Activated CD4-positive, alpha-beta memory T cell treated with anti-CD3 and anti-CD28 coated beads, Interleukin-2, amount 10 ng/mL, durations not matched to agents 7 days and 5 days (primary cell): Measurements from ENCODE around the gene FBXO31. TPM values are rescaled to one million over a fixed set of nuclear protein-coding genes. Genes with fewer than 3 reads are reported as not detected.

ENCODE experiments used
- CTCF ChIA-PET: fragments of 350-600 bp; sonication (Branson Sonifier 250); formaldehyde crosslinking; loops from one replicate; lab custom pipeline; 2021; ENCODE audit warnings: antibody characterized with exemption, inconsistent platforms; lab: Charles Lee
- POLR2A ChIA-PET: fragments of 350-600 bp; sonication (Branson Sonifier 250); formaldehyde crosslinking; loops from one replicate; lab custom pipeline; 2021; ENCODE audit warnings: antibody characterized with exemption; lab: Charles Lee
- DNase-seq: peaks from one replicate; pipeline ENCODE4 v3.0.0-alpha.2; 2020
- H3K27ac Mint-ChIP-seq: one replicate; pipeline ENCODE4 v1.8.0; 2021; ENCODE audit warnings: mild to moderate bottlenecking, mixed read lengths
- H3K27me3 Mint-ChIP-seq: one replicate; pipeline ENCODE4 v1.8.0; 2021; ENCODE audit warnings: mixed read lengths
- H3K36me3 Mint-ChIP-seq: one replicate; pipeline ENCODE4 v1.8.0; 2021; ENCODE audit warnings: low read depth, mixed read lengths
- H3K4me1 Mint-ChIP-seq: one replicate; pipeline ENCODE4 v1.8.0; 2021; ENCODE audit warnings: mixed read lengths
- H3K4me3 Mint-ChIP-seq: one replicate; pipeline ENCODE4 v1.8.0; 2021; ENCODE audit warnings: mild to moderate bottlenecking, mixed read lengths
- H3K9me3 Mint-ChIP-seq: one replicate; pipeline ENCODE4 v1.8.0; 2021; ENCODE audit warnings: mixed read lengths
- total RNA-seq, 2 experiments: library from RNA; stranded (reverse); gene quantifications; one replicate each; pipeline ENCODE4 v1.2.3, GENCODE V29; 2021

The FBXO31 gene
- total RNA-seq, 2 experiments from 2014 or later: 28.8 to 29.0 TPM

DNA sequence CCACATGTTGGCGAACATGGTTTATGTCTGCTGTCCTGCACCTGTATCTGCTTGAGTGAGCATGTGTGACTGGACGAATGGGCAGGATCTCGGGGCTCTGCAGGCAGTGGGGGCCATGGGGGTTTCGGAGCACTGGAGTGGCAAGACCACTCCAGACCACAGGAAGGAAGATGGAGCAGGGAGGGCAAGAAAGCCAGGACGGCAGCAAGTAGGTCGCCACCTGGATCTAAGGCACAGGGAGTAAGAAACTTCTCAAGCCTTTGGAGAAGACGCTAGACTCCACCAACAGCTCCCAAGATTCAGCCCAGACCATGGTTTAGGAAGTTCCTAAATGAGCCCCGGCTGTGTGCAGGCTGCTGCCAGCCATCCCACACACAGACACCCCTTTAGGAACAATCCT is 33.5 kb downstream of the FBXO31 start:
- peaks cover 6% of the 10 kb centered on the region for H3K36me3 Mint-ChIP-seq
- DNase-seq: no peak
- no peaks in the 10 kb centered on the region for H3K27me3 Mint-ChIP-seq
- no peak overlapping the region for H3K27ac Mint-ChIP-seq
- ChIA-PET POLR2A (no interaction called here), CTCF (no interaction called here)
- no peaks in the 10 kb centered on the region for H3K9me3 Mint-ChIP-seq
- no peak overlapping the region for H3K4me3 Mint-ChIP-seq
- peaks cover 7% of the 10 kb centered on the region for H3K4me1 Mint-ChIP-seq

DNA sequence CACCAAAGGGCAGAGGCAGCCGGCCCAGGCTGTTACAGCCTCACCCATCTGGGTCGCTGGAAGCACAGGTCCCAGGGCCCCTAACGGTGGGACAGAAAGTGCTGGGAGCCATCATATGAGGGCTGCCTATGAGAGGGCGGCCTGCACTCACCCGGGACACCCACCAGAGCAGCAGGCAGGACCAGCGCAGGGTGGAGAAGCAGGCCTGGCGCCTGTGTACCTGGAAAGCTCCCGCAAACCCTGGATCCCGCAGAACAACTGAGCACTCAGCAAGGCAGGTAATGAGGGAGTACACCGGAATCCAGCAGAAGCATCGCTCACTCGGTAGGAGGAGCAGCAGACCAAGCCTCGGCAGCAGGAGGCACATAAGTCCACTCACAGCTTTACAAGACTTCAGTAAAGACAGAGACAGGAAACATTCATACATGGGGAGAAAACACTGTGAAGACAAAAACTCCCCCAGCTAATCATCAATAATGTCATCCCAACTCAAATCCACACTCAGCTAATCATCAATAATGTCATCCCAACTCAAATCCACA is 34.9 kb downstream of the FBXO31 start:
- Mint-ChIP-seq H3K36me3 (peaks cover 11% of the 10 kb centered on the region), H3K27ac (no peak overlapping the region), H3K9me3 (no peaks in the 10 kb centered on the region), H3K4me3 (no peak overlapping the region), H3K4me1 (peaks cover 17% of the 10 kb centered on the region), H3K27me3 (no peaks in the 10 kb centered on the region)
- DNase-seq: no peak
- ChIA-PET CTCF (interaction anchor here (0.6 to 1.1 kb wide), 2 partner anchors 11 to 137 kb away, joined by 3 read pairs; no protein-coding TSS in a partner anchor), POLR2A (interaction anchor here (1.3 kb wide), 1 partner anchor 46 kb away, joined by 4 read pairs; no protein-coding TSS in a partner anchor)

- H3K4me1 Mint-ChIP-seq: peaks cover 19% of the 10 kb centered on the region
- no peak overlapping the region for H3K4me3 Mint-ChIP-seq
- no peaks in the 10 kb centered on the region for H3K9me3 Mint-ChIP-seq
- POLR2A ChIA-PET: no interaction called here
- peaks cover 14% of the 10 kb centered on the region for H3K36me3 Mint-ChIP-seq
- no peak overlapping the region for H3K27ac Mint-ChIP-seq
- DNase-seq: no peak
- CTCF ChIA-PET: interaction anchor here (1.1 kb wide), 1 partner anchor 12 kb away, joined by 3 read pairs; no protein-coding TSS in a partner anchor
- no peaks in the 10 kb centered on the region for H3K27me3 Mint-ChIP-seq
These were observed 35.5 kb downstream of the FBXO31 start for GRCh38 chr16:87347932-87348615.

DNA sequence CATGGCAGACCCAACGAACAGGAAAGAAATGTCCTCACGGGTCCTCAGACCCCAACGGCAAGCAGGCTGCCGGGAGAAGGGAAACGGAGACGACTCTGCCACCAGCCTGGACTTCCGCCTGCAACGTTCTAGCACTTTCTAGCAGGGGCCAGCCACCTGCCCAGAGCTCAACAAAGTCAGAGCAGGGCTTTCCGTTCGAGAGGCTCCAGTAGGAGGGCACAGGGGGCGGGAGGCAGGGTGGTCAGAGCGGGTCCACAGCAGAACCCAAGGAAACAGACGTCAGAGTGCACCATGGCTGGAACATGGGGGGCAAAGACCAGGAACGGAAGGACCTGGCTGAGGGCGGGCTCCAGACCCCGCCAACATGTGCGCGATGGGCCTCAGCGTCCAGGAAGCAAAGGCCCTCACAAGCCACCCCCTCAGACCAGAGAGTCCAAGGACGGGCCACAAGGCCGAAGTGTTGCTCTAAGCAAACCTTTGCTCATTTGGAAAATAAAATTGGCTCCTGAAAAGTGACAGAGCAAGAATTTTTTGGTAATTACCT is 37.0 kb downstream of the FBXO31 start:
- Mint-ChIP-seq H3K27ac (no peak overlapping the region), H3K4me1 (peaks cover 19% of the 10 kb centered on the region), H3K36me3 (peaks cover 23% of the 10 kb centered on the region), H3K9me3 (no peaks in the 10 kb centered on the region), H3K27me3 (no peaks in the 10 kb centered on the region), H3K4me3 (no peak overlapping the region)
- DNase-seq: no peak
- ChIA-PET CTCF (no interaction called here), POLR2A (no interaction called here)

GRCh38 chr16:87345726-87346424 is 37.7 kb downstream of the FBXO31 start:
- CTCF ChIA-PET: no interaction called here
- no peaks in the 10 kb centered on the region for H3K27me3 Mint-ChIP-seq
- H3K9me3 Mint-ChIP-seq: no peaks in the 10 kb centered on the region
- POLR2A ChIA-PET: interaction anchor here (1.0 to 1.2 kb wide), 2 partner anchors 28 to 38 kb away, joined by 6 to 7 read pairs; partner anchors contain the start of genes C16orf95 and FBXO31
- peaks cover 23% of the 10 kb centered on the region for H3K36me3 Mint-ChIP-seq
- peak overlapping the region; percentile 93 for H3K27ac Mint-ChIP-seq
- no peak for DNase-seq
- peaks cover 19% of the 10 kb centered on the region for H3K4me1 Mint-ChIP-seq
- peak overlapping the region; percentile 65 for H3K4me3 Mint-ChIP-seq

- POLR2A ChIA-PET: interaction anchor here (1.0 to 1.2 kb wide), 2 partner anchors 28 to 38 kb away, joined by 6 to 7 read pairs; partner anchors contain the start of genes C16orf95 and FBXO31
- Mint-ChIP-seq H3K4me1 (peaks cover 19% of the 10 kb centered on the region), H3K27me3 (no peaks in the 10 kb centered on the region), H3K27ac (peak overlapping the region; percentile 93), H3K36me3 (peaks cover 23% of the 10 kb centered on the region), H3K9me3 (no peaks in the 10 kb centered on the region), H3K4me3 (peak overlapping the region; percentile 65)
- DNase-seq: peak; percentile 72
- CTCF ChIA-PET: no interaction called here
These were observed 38.5 kb downstream of the FBXO31 start for GRCh38 chr16:87344931-87345631.

DNA sequence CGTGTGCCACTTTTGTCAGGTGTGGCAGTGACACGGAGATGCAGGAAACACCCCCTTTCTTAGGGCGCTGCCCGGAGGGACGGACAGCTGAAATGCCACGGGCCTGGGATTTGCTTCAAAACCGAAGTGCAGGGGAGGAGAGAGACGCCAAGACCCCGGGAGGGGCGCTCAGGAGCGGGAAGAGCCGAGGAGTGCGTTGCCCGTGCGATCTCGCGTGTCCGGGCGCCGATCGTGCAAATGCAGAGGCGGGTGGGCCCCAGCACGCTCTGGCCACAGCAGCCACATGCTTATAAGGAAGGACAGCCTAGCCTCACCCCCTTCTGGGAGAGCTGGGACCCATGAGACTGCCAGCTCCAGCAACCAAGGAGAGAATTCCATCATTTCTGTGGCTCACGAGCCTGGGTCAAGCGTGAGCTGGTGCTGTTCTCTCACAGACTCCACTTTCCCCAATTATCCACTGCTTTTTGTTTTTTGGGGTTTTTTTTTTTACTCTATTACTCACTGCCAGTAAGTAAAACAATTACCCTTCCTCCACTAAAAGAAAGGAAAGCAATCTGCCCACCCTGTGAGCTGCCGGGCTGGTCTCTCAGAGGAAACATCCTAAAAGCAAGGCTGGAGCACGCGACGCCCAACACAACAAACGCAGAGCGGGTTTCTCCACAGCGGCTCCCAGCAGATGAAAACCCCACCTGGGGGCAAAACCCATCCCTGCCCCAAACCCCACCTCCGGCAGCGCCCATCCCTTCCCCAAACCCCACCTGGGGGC is 39.2 kb downstream of the FBXO31 start:
- no peaks in the 10 kb centered on the region for H3K9me3 Mint-ChIP-seq
- H3K36me3 Mint-ChIP-seq: peaks cover 25% of the 10 kb centered on the region
- H3K4me3 Mint-ChIP-seq: peak overlapping the region; percentile 13
- DNase-seq: no peak
- peaks cover 19% of the 10 kb centered on the region for H3K4me1 Mint-ChIP-seq
- CTCF ChIA-PET: interaction anchor here (0.8 kb wide), 1 partner anchor 292 kb away, joined by 3 read pairs; no protein-coding TSS in a partner anchor
- peak overlapping the region; percentile 54 for H3K27ac Mint-ChIP-seq
- H3K27me3 Mint-ChIP-seq: no peaks in the 10 kb centered on the region
- POLR2A ChIA-PET: interaction anchor here (1.2 kb wide), 1 partner anchor 39 kb away, joined by 7 read pairs; the partner anchor contains the start of gene FBXO31

GRCh38 chr16:87343753-87344050 is 39.9 kb downstream of the FBXO31 start:
- DNase-seq: no peak
- CTCF ChIA-PET: interaction anchor here (0.8 kb wide), 1 partner anchor 292 kb away, joined by 3 read pairs; no protein-coding TSS in a partner anchor
- peaks cover 32% of the 10 kb centered on the region for H3K36me3 Mint-ChIP-seq
- POLR2A ChIA-PET: no interaction called here
- peak overlapping the region; percentile 54 for H3K27ac Mint-ChIP-seq
- no peaks in the 10 kb centered on the region for H3K27me3 Mint-ChIP-seq
- H3K4me3 Mint-ChIP-seq: no peak overlapping the region
- H3K9me3 Mint-ChIP-seq: no peaks in the 10 kb centered on the region
- peaks cover 19% of the 10 kb centered on the region for H3K4me1 Mint-ChIP-seq

- H3K27me3 Mint-ChIP-seq: no peaks in the 10 kb centered on the region
- H3K27ac Mint-ChIP-seq: peak overlapping the region; percentile 18
- ChIA-PET POLR2A (no interaction called here), CTCF (interaction anchor here (0.8 kb wide), 1 partner anchor 293 kb away, joined by 3 read pairs; no protein-coding TSS in a partner anchor)
- no peaks in the 10 kb centered on the region for H3K9me3 Mint-ChIP-seq
- DNase-seq: no peak
- H3K36me3 Mint-ChIP-seq: peaks cover 32% of the 10 kb centered on the region
- H3K4me3 Mint-ChIP-seq: no peak overlapping the region
- H3K4me1 Mint-ChIP-seq: peaks cover 19% of the 10 kb centered on the region
These were observed 40.4 kb downstream of the FBXO31 start for GRCh38 chr16:87342978-87343752.

DNA sequence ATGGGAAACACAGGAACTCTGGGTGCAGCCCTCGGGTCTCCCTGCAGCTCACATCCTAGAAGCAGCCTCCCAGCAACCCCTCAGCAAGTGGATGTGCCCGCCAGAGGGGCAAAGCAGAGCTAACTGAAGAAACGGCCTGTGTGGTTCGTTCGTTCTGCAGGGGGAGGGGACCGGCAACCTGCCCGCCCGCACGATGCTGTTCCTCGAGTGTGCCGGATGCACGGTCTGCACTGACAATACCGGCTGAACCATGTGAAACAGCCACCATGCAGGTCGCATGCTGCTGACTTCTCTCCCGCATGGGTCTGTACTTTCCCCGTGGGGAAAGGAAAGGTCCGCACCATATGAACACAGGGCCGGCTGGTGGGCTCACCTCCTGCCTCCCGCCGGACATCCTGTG is 41.1 kb downstream of the FBXO31 start:
- H3K4me3 Mint-ChIP-seq: no peak overlapping the region
- CTCF ChIA-PET: no interaction called here

DNA sequence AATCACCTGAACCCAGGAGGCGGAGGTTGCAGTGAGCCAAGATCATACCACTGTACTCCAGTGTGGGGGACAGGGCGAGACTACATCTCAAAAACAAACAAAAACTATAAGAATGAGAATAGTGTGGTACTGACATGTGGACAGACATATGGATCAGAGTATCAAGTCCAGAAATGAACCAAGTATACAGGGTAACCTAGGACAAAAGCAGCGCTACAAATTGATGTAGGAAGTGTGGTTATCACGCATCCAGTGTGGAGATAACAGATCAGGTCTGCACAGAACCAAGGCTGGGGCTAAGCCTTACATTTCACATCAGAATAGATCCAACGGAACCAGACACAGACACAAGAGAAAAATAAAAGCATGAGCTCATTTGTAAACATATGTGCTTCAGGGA is 43.4 kb downstream of the FBXO31 start:
- no peaks in the 10 kb centered on the region for H3K27me3 Mint-ChIP-seq
- DNase-seq: no peak
- ChIA-PET POLR2A (interaction anchor here (1.1 kb wide), 1 partner anchor 43 kb away, joined by 3 read pairs; the partner anchor contains the start of gene FBXO31), CTCF (no interaction called here)
- no peak overlapping the region for H3K4me3 Mint-ChIP-seq
- H3K9me3 Mint-ChIP-seq: no peaks in the 10 kb centered on the region
- H3K4me1 Mint-ChIP-seq: peaks cover 17% of the 10 kb centered on the region
- H3K36me3 Mint-ChIP-seq: peaks cover 27% of the 10 kb centered on the region
- no peak overlapping the region for H3K27ac Mint-ChIP-seq

More for the DNA sequence above, 41.1 kb downstream of the FBXO31 start:
- Mint-ChIP-seq H3K9me3 (no peaks in the 10 kb centered on the region), H3K27ac (no peak overlapping the region), H3K4me1 (peaks cover 20% of the 10 kb centered on the region), H3K27me3 (no peaks in the 10 kb centered on the region), H3K36me3 (peaks cover 32% of the 10 kb centered on the region)
- no peak for DNase-seq
- POLR2A ChIA-PET: interaction anchor here (1.1 kb wide), 1 partner anchor 41 kb away, joined by 3 read pairs; the partner anchor contains the start of gene FBXO31
